H1 (cell line): ENCODE measurements around the gene SELPLG.

Source experiments
- ATF3 ChIP-seq: IDR thresholded peaks from 2 replicates; pipeline ENCODE4 v1.6.1; 2011; ENCODE audit warnings: low read depth, mild to moderate bottlenecking, low read length; ENCODE audit not compliant: insufficient read depth
- CHD2 ChIP-seq: IDR thresholded peaks from 2 replicates; pipeline ENCODE4 v1.6.1; 2012; ENCODE audit warnings: low read length, improper control_type of control experiment
- CTCF ChIP-seq, 3 experiments: IDR thresholded peaks; 1 replicate in 2 of 3; 2 replicates in 1 of 3; pipeline versions ENCODE4 v1.5.1 to v1.6.1; 2011; ENCODE audit warnings: low read length in 3 of 3, mild to moderate bottlenecking in 3 of 3, inconsistent platforms in 2 of 3, low read depth in 1 of 3, moderate library complexity in 1 of 3; ENCODE audit not compliant: insufficient read depth in 1 of 3; ENCODE audit errors: control extremely low read depth in 1 of 3
- E2F6 ChIP-seq: IDR thresholded peaks from 2 replicates; pipeline ENCODE4 v1.6.1; 2012; ENCODE audit warnings: inconsistent platforms
- EZH2 ChIP-seq: fragments of 200-600 bp; sonication (generic); IDR thresholded peaks from 2 replicates; pipeline ENCODE4 v1.7.1; 2012; ENCODE audit warnings: low read depth, mild to moderate bottlenecking, moderate library complexity, low read length, inconsistent platforms; ENCODE audit not compliant: severe bottlenecking
- HDAC6 ChIP-seq: IDR thresholded peaks from one replicate; pipeline ENCODE4 v1.7.1; 2012; ENCODE audit warnings: low read depth, mild to moderate bottlenecking, inconsistent platforms, low read length, moderate library complexity
- JUND ChIP-seq: IDR thresholded peaks from 2 replicates; pipeline ENCODE4 v1.6.1; 2011; ENCODE audit warnings: mild to moderate bottlenecking, improper control_type of control experiment, low read length
- NANOG ChIP-seq: IDR thresholded peaks from 2 replicates; pipeline ENCODE4 v1.6.1; 2011; ENCODE audit warnings: low read length, low read depth, mild to moderate bottlenecking, inconsistent platforms; ENCODE audit not compliant: insufficient read depth, poor library complexity, severe bottlenecking
- RBBP5 ChIP-seq: IDR thresholded peaks from 2 replicates; pipeline ENCODE4 v1.7.1; 2012; ENCODE audit warnings: low read depth, mild to moderate bottlenecking, inconsistent platforms, low read length, moderate library complexity, borderline replicate concordance
- RFX5 ChIP-seq: IDR thresholded peaks from 2 replicates; pipeline ENCODE4 v1.6.1; 2011; ENCODE audit warnings: low read depth, low read length, improper control_type of control experiment, borderline replicate concordance
- YY1 ChIP-seq: IDR thresholded peaks from 2 replicates; pipeline ENCODE4 v1.6.1; 2011; ENCODE audit warnings: low read depth, mild to moderate bottlenecking, low read length

- TF ChIP-seq HDAC6 (no peak), YY1 (no peak), RBBP5 (no peak), NANOG (no peak), CTCF (IDR thresholded peaks at IDR 0.05; ENCODE audit: control extremely low read depth in 1 of 3, insufficient read depth in 1 of 3, low read depth in 1 of 3, low read length in 3 of 3) (no peak), JUND (no peak), EZH2 (no peak), E2F6 (no peak), RFX5 (no peak), CHD2 (no peak), ATF3 (no peak)
Measured at GRCh38 chr12:108667349-108667748, 33.7 kb upstream of the SELPLG start.
